Cardiac muscle cell (in vitro differentiated cells and primary cell): ENCODE results near the gene CD40. TPM values are rescaled to one million over a fixed set of nuclear protein-coding genes. Genes with fewer than 3 reads are reported as not detected.
"Not testable (repeated sequence)": the region's sequence is repeated elsewhere in the genome, so short reads cannot be mapped to it uniquely, and the experiment has no call there.

Experiments
- DNase-seq, 2 donors: peaks; one replicate each; pipeline versions ENCODE4 v3.0.0 to v3.0.0-alpha.2; 2010 to 2017; ENCODE audit warnings: low read depth in 1 of 2, low spot score in 1 of 2
- H3K27ac ChIP-seq: fragments of 200-600 bp; sonication (generic); 2 replicates; pipeline ENCODE4 v1.5.1; 2016
- H3K27me3 ChIP-seq: fragments of 200-600 bp; sonication (generic); 2 replicates; pipeline ENCODE4 v1.6.0; 2016; ENCODE audit warnings: control low read depth
- H3K36me3 ChIP-seq: fragments of 200-600 bp; sonication (generic); 2 replicates; pipeline ENCODE4 v1.5.1; 2016; ENCODE audit warnings: control low read depth
- H3K4me1 ChIP-seq: fragments of 200-600 bp; sonication (generic); 2 replicates; pipeline ENCODE4 v1.8.1; 2017; ENCODE audit warnings: low read depth, mild to moderate bottlenecking, mixed run types
- H3K4me3 ChIP-seq: fragments of 200-600 bp; sonication (generic); 2 replicates; pipeline ENCODE4 v1.5.1; 2016; ENCODE audit warnings: mild to moderate bottlenecking
- H3K9me3 ChIP-seq: fragments of 200-600 bp; sonication (generic); 2 replicates; pipeline ENCODE4 v1.5.1; 2017; ENCODE audit warnings: low read depth, mild to moderate bottlenecking, control low read depth
- CTCF ChIP-seq: IDR thresholded peaks from 2 replicates; pipeline ENCODE4 v1.5.1; 2012; ENCODE audit warnings: low read depth, mild to moderate bottlenecking, low read length
- polyA plus RNA-seq: library from polyadenylated mRNA; unstranded; fragments of >200 nt; fragmentation: Nextera tagmentation; extraction: Ambion mirVana; gene quantifications from 2 replicates; pipeline ENCODE4 v1.2.1, GENCODE V29; 2016
- total RNA-seq: library from RNA; depleted of rRNA; stranded (reverse); fragments of >200 nt; gene quantifications from 2 replicates; pipeline ENCODE4 v1.2.3, GENCODE V29; 2016

Gene CD40
- total and polyA plus RNA-seq, 2 experiments from 2014 or later = 0.42 to 1.5 TPM

- Histone ChIP-seq H3K27ac (peak overlapping the region; percentile 99), H3K4me1 (peaks cover 27% of the 10 kb centered on the region), H3K9me3 (no peaks in the 10 kb centered on the region), H3K4me3 (peak overlapping the region; percentile 82), H3K27me3 (no peaks in the 10 kb centered on the region), H3K36me3 (no peaks in the 10 kb centered on the region)
- TF ChIP-seq CTCF = no peak
- peak in 1 of 2 donors; percentile 34 for DNase-seq
Observed at GRCh38 chr20:46088409-46089166, 29.5 kb upstream of the CD40 start.

GRCh38 chr20:46089167-46089416 lies 29.0 kb upstream of the CD40 start:
- Histone ChIP-seq H3K36me3 (no peaks in the 10 kb centered on the region), H3K27me3 (no peaks in the 10 kb centered on the region), H3K4me3 (peak overlapping the region; percentile 82), H3K9me3 (no peaks in the 10 kb centered on the region), H3K27ac (peak overlapping the region; percentile 99), H3K4me1 (peaks cover 26% of the 10 kb centered on the region)
- peak in 1 of 2 donors; percentile 74 for DNase-seq
- no peak for TF ChIP-seq CTCF

- H3K27ac ChIP-seq = peak within 1 kb of the TSS; percentile 99
- peak; percentile 30 for TF ChIP-seq CTCF
- DNase-seq = peak; percentile 98
- H3K9me3 ChIP-seq = no peaks in the 10 kb centered on the region
- peaks cover 25% of the 10 kb centered on the region for H3K4me1 ChIP-seq
- no peaks in the 10 kb centered on the region for H3K27me3 ChIP-seq
- peak within 1 kb of the TSS; percentile 82 for H3K4me3 ChIP-seq
- no peaks in the 10 kb centered on the region for H3K36me3 ChIP-seq
Observed at GRCh38 chr20:46089417-46090388, 28.4 kb upstream of the CD40 start, which contains the start of gene NCOA5. NCOA5 (minus strand) TSS chr20:46089962; CDS start chr20:46079424, 10,538 bp downstream.

GRCh38 chr20:46091622-46092535 lies 26.2 kb upstream of the CD40 start:
- not testable (repeated sequence) for H3K9me3 ChIP-seq, H3K27ac ChIP-seq, H3K4me3 ChIP-seq, DNase-seq, H3K36me3 ChIP-seq, H3K27me3 ChIP-seq
- peaks cover 13% of the 10 kb centered on the region for H3K4me1 ChIP-seq

- no peaks in the 10 kb centered on the region for H3K9me3 ChIP-seq
- peaks cover 5% of the 10 kb centered on the region for H3K27me3 ChIP-seq
- H3K4me3 ChIP-seq = no peak overlapping the region
- TF ChIP-seq CTCF = no peak
- no peak for DNase-seq
- H3K36me3 ChIP-seq = no peaks in the 10 kb centered on the region
- H3K4me1 ChIP-seq = peaks cover 5% of the 10 kb centered on the region
- H3K27ac ChIP-seq = no peak overlapping the region
Observed at GRCh38 chr20:46093531-46093930, 24.6 kb upstream of the CD40 start.
